NCI-H2196 (cell line): Measurements from ENCODE around the gene KCNA3.

ENCODE experiments used
- DNase-seq: peaks from one replicate; lab custom pipeline; 2025; ENCODE audit not compliant: unreplicated experiment; lab: John Stamatoyannopoulos, UW

Gene KCNA3

DNA sequence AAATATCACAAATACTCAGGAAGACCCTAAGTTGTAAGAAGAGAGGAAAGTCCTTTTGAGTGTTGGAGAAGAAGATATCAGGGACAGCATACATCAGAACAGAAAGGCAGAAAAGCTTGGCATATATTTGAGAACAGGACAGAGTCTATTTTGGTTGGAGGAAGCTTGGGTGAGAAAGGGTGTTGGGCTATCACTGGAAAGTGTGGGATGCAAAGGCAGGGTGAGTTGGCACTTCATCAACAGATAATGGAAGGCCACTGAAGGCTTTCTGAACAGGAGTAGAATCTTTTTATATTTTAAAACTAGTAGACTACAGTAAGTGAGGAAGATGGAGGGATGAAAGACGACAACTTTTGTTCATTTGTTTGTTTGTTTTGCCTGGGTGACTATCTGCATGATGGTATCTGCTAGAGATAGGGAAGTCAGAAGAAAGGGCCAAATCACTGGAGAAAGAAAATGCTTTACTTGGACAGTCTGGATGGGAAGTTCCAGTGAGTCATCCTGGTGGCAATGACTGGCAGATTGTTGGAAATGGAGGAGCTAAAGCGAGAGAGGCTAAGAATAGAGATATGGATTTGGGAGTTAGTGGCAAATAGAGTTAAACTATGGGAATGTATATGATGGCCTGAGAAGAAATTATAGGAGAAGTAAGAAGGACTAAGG lies 34.9 kb downstream of the KCNA3 start:
- no peak for DNase-seq

DNA sequence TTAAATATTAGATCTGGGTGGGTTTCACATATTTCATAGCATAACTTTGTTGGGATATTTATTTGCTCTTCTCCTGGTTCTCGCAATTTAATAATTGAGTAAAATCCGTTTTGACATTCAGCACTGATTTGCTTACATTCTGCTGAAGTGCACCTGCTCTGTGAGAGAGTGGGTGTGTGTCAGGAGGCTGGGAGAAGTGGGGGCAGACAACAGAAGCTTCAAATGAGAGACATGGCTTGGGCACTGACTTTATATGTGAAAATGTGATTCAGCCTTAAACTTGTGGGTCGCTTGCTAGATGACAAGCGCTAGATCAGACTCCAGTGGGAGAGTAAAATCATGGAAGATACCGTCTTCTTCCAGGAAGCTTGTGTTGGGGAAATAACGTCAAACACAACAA lies 36.2 kb downstream of the KCNA3 start:
- no peak for DNase-seq

DNA sequence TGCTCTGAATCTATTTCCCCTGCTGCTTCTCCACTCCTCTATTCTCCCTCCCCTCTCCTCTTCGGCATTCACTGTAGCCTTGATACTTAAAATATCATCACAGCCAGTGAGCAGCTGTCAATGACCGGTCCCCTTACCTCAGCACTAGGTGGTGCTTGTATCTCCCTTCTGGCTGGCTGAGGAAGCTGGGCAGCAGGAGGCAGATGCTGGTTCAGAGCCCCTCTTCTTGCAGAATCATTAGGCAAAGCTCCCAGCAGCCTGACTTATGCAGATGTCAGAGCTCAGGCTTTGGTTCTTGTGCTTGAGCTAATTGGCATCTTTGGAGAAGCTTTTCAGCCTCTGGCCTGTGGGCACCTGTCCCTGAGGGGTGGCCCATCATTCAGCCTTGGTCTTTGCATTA lies 36.7 kb downstream of the KCNA3 start:
- DNase-seq: no peak

DNA sequence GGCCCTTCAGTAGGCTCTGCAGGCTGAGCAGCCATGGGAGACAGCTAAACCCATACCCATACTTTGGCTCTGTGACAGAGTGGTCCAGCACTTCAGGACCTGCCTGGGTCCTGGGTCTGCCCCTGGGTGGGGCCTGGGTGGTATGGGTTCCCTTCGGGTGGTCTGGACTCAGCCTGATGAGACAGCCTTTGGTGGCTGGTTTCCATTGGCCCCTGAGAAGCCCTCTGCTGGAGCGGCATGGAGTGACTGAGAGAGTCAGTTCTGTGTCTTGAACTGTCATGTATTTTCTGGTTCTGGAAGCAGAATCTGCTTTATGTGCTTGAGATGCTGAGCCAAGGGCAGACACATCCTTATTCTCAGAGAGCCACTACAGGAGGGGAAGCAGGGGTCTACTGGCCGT lies 37.3 kb downstream of the KCNA3 start:
- no peak for DNase-seq

DNA sequence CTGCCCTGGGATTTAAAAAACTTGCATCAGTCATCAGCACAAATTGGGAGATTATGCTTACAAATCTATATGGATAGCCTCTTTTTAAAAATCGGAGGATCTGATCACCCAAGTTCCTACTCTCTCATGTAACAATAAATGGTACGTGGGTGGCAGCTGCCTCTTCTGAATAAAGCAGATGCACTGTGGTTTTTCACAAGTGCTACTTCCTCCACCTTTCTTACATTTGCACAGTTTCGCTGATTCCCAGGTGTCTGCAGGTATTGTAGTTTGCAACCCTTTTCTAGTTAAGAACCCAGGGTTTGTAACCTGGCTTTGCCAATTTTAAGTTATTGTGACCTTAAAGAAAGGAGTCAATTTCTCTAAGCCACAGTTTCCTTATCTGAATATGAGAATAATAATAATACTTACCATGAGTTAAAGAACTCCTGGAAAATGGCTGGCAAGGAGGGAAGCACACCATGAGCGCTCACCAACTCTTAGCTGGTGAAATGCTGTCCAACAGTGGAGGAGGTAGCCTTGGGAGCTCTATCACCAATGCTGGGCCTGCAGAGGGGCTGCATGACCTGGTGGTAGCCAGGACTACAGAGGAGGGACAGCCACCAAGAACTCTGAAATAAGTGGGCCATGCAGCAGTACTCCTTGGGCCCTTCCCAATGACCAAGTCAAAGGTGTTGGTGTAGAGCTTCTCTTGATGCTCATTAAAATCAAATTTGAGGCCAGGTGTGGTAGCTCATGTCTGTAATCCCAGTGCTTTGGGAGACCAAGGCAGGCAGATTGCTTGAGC lies 38.4 kb downstream of the KCNA3 start:
- no peak for DNase-seq

DNA sequence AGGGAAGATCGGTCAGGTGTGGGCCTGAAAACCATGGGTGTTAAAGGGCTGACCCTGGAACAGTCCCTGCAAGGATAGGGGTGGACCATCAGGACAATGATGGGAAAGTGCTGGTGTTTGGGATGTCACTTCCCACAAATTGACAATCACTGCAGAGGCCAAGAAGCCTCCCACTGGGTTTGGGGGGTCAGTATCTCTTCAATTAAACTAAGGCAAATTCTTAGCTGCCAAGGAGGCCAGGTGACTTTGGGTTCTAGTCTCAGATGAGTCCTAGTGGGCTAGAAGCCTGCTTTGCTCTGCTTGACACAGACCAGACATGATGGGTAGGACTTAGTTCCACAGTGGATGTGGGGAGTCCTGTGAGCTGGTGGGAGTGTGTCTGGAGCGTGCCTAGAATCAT lies 39.3 kb downstream of the KCNA3 start:
- no peak for DNase-seq

DNA sequence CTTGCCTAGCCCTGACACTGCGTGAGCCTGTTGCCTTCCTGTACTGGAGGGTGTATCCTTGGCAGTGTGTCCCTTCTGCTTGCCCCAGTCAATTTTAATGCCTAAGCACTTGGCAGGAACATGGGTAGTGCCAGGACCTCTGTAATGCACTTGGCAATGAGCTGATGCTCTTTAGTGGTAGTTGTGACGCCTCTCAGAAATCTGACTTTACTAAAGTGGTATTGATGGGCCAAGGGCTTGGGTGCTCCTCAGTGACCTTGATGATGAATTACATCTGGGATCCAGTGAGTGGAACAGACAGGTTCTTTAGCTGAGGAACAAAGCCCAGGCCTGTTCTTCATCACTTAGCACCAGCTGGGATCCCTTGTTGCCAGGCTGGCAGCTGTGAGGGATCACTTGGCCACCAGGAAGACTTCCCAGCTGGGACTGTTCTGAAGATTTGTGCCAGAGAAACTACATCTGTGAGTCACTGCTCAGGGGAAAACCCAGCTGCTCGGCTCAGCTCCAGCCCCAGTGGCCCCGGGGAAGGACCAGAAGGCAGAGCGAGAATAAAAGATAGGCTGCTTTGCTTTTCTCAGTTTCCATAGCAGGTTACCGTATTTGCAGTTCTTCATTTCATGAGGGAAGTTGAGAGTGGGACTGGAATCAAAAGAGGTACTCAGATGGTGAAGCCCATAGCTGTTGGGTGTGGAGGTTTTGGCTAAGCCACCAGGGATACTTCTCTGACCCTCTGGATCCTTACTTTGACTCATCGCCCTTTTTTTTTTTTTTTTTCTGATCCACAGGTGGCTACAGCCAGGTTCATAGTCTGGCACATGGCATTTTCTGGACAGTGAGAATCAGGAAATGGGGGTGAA lies 40.1 kb downstream of the KCNA3 start:
- DNase-seq: peak; percentile 90

DNA sequence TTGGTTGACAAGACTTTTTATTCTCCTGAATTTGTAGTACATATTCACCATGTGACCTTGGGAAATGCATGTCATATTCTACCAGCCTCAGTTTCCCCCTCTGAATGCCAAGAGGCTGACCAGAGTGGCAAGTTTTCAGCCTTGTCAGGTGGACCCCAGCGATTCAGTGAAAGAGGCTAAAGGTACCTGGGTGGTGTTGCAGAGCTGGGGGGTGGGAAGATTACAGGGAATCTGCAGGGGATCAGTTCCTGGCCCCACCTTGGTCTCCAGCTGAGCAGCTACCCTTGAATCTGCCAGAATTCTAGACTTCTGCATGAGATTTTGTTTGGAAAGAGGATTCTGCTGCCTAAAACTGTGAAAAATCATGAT lies 40.7 kb downstream of the KCNA3 start:
- no peak for DNase-seq

DNA sequence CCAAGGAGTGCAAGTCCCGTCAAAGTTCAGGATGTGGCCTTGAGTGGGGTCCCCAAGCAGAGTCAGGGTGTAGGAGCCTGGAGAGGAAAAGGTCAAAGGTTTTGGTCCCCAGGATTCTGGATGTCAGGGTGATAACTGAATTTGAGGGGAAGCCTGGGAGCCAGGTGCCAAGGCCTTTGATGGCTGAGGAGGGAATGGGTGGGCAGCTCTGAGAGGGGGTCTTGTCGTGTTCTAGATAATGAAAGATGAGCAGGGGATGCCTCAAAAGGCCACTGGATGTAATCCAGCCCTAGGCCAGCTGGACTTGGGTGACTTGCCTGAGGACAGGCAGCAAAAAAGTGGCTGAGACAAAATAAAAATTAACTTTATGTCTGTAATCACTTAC lies 41.1 kb downstream of the KCNA3 start:
- no peak for DNase-seq

DNA sequence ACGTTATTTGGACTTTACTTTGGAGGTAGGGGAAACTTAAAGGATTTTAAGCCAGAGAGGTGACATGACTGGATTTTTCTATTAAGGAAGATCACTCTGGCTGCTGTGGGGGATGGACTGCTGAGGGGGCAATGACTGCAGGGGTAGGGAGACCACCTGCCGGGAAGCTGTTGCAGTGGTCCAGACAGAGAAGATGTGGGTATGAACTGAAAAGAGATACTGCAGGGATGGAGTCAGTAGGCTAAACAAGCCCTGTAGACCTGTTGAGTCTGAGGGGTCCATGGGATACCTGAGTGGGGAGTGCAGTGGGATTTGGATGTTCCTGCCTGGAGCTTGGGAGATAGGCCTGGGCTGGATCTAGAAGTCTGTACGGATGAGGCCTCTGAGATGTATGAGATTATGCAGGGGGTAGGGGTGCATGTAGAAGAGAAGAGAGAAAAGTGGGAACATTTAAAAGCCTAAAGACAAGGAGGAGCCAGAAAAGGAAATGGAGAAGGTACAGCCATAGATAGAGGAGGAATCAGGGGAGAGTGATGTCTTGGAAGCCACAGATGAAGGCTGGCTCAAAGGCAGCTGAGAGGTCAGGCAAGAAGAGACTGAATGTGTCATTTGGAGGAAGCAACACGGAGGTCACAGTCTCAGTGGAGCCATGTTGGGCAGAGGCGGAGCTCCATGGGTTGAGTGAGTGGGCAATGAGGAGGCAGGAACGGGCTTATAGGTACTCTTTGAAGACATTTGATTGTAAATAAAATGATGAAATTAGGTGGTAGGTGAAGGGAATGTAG lies 42.7 kb downstream of the KCNA3 start:
- DNase-seq: no peak

DNA sequence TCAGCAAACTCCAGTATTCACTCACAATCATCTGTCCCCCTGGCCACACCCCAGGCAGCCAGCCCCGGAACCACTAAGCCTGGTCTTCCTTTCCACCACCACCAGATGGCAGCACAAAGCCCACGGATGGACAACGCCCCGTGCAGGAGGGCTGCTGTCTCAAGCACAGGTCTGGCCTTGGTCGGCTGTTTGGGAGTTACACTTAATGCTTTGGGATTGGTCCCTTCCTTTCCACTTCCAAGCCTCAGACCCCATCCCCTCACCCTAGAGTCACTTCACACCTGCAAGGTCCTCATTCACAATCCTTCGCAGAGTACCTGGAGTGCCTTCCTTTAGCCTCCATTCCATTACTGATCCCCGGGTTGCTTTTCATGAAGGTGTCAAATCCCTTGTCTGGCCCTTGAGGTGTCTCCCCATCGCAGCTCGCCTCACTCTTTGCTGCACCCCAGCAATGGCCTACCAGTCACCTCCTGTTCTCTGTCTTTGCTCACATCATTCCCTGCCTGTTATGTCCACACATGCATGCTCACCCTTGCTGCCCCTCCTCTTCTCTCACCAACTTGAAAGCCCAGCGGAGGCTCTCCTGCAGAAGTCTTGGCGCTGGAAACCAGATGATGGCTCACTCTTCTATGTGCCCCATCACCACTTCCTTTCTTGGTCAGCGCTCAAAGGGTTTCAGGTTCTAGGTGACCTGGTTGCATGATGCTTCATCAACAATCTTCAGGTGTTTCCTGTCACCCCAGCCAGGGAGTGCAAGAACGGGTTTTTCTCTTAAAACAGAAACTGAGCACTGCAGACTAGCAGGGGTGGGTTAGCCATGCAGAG lies 43.7 kb downstream of the KCNA3 start:
- peak; percentile 88 for DNase-seq

DNA sequence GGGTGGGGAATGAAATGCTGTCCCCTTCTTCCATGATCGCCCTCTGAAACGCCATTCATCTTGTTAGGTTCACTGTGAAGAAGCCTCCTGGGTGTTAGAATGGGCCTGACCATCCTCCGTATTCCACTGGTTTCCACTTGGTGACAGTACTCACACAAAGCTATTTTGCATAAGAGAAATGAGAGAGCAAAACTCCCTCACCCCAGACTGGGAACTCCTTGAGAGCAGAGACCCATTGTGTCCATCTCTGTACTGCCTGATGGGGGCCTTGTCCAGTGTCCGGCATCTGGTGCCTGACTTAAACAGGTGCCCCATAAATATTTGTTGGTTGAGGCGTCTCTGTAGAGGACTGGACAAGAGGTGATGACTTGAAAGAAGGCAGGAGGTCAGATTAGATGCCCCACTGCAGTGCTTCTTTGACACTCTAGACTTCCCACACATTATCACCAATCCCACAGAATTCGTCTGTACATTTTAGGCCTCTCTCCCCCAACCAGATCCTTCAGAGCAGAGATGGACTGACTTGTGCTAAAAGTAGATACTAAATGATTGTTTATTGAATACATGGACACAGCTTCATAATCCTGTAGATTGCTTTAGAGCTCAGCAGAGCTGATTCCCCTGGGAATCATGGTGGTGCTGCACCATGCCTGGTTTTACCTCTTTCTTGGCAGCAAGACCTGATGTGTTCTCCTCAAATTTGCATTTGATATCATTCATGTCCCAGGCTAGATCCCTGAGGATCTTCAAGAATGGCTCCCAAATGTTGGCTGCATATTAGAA lies 46.2 kb downstream of the KCNA3 start:
- DNase-seq: no peak

DNA sequence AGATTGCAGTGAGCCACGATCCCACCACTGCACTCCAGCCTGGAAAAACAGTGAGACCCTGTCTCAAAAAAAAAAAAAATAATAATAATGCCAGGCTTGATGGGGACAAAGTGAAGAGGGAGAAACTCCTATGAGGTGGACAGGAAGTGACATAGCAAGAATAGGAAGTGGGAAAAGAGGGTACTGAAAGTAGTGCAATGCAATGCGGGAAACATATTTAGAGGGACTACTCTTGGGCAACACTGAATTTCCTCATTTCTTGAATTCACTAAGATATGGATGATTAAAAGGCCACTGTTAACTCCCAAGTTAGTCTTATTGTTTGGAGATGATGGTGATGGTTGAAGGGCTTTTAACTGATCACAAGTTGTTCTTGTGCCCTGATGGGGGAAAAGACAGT lies 47.0 kb downstream of the KCNA3 start:
- DNase-seq: no peak

DNA sequence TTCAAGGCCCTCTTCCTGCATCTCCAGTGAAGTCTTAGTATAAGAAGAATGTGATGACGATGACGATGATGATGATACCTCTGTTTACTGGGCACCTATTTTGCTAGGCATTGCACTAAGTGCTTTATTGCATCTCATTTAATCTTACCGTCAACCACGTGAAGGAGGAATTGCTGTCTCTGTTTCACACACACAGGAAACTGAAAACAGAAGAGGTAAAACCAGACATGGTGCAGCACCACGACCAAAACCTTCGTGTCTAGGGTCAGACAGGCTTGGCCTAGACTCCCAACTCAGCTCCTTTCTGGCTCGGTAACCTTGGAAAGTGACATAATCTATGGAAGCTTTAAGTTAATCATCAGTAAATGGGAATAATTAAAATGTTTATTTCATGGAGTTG lies 47.9 kb downstream of the KCNA3 start:
- no peak for DNase-seq
